PFSK-1 (cell line): ENCODE data around the gene ENPP1.

Experiments used
- POLR2AphosphoS5 ChIP-seq: IDR thresholded peaks from 2 replicates; pipeline ENCODE4 v1.6.1; 2012; ENCODE audit warnings: low read depth, mild to moderate bottlenecking, control low read depth, low read length, moderate library complexity
- SIN3A ChIP-seq: IDR thresholded peaks from 2 replicates; pipeline ENCODE4 v1.6.1; 2012; ENCODE audit warnings: mild to moderate bottlenecking, low read length, moderate library complexity, borderline replicate concordance; ENCODE audit not compliant: insufficient read depth
- TF ChIP-seq, protein P1 (sequence below), 2 experiments: IDR thresholded peaks; 2 replicates each; pipeline versions ENCODE4 v1.6.1 to v1.8.0; 2011 to 2012; ENCODE audit warnings: low read depth in 2 of 2, low read length in 2 of 2, control low read depth in 1 of 2, inconsistent platforms in 1 of 2, mild to moderate bottlenecking in 1 of 2, moderate library complexity in 1 of 2; ENCODE audit not compliant: insufficient read depth in 1 of 2

DNA sequence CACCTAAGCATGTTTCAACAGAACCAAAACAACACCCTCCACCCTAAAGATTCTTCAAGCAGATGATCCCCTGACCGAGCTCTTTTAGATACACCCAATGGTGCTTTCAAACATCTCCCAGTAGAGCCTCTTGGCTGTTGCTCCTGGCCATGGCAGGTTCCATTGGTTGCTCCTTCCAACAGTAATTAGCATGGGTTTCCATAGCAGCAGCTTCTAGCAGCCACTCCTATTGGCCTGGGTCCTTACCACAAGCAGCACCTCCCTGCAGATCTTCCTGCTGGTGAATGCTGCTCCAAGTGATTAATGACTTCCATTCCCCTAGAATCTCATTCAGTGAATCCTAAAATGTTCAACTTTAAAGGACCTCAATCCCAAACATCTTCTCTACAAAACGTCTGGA lies 129.4 kb downstream of the ENPP1 start:
- no peak for TF ChIP-seq SIN3A
- TF ChIP-seq POLR2AphosphoS5 = no peak
- TF ChIP-seq, protein P1, sequence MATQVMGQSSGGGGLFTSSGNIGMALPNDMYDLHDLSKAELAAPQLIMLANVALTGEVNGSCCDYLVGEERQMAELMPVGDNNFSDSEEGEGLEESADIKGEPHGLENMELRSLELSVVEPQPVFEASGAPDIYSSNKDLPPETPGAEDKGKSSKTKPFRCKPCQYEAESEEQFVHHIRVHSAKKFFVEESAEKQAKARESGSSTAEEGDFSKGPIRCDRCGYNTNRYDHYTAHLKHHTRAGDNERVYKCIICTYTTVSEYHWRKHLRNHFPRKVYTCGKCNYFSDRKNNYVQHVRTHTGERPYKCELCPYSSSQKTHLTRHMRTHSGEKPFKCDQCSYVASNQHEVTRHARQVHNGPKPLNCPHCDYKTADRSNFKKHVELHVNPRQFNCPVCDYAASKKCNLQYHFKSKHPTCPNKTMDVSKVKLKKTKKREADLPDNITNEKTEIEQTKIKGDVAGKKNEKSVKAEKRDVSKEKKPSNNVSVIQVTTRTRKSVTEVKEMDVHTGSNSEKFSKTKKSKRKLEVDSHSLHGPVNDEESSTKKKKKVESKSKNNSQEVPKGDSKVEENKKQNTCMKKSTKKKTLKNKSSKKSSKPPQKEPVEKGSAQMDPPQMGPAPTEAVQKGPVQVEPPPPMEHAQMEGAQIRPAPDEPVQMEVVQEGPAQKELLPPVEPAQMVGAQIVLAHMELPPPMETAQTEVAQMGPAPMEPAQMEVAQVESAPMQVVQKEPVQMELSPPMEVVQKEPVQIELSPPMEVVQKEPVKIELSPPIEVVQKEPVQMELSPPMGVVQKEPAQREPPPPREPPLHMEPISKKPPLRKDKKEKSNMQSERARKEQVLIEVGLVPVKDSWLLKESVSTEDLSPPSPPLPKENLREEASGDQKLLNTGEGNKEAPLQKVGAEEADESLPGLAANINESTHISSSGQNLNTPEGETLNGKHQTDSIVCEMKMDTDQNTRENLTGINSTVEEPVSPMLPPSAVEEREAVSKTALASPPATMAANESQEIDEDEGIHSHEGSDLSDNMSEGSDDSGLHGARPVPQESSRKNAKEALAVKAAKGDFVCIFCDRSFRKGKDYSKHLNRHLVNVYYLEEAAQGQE (IDR thresholded peaks at IDR 0.05; ENCODE audit: insufficient read depth in 1 of 2, low read depth in 2 of 2, low read length in 2 of 2) = no peak
